ENCODE measurements around the gene TPRN. TPM values are rescaled to one million over a fixed set of nuclear protein-coding genes. Genes with fewer than 3 reads are reported as not detected.

The TPRN gene
- total and polyA plus RNA-seq, 2 experiments from 2014 or later: 6.4 to 29.2 TPM

DNA sequence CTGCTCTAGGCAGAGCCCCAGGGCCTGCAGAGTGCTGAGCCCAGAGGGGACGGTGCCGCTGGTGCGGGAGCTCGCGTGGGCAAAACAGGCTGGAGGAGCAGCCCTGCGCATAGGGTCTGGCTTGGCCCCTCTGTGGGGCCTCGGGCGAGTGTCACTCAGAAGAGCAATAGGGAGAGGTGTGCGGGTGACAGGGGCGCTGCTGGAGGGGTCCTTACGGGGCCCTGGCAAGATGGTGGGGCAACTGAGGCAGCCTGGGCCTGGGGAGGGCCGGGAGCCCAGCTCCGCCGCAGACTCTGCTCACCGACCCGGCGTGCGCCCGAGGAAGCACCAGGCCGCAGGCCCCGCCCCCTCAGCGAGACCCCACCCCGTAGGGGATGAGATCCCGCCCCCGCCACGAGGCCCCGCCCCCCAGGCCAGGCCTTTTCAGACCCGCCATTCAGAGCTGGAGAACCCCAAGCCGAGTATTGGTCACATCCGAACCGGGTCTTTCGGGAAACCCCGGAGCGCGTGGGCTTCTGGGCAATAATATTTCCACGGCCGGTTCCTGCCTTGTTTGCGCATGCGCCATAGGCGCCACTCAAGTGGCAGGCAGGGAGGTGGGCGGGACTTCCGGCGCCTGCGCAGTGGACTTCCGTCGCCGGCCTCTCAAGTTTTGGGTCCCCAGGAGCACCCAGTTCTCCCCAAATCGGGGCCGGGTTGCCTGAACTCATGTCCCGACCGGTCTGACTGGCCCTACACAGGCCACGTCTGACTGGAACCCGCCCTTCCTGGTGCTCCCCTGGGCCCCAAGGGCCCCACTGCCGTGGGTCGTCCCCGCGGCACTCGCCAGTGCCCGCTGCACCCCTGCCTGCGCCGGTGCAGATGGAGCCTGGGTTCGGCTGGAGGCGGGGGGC lies 22.8 kb upstream of the TPRN start:
- peaks cover 3% of the 10 kb centered on the region for H3K27me3 Mint-ChIP-seq (ENCODE audit: insufficient read depth, low read depth, poor library complexity)
- TF ChIP-seq CREB1 (CRISPR knock-in tag; IDR thresholded peaks at IDR 0.05; ENCODE audit: low read depth): peak; percentile 54; the same call in 1 of the 2 replicates
- peak; percentile 54 for TF ChIP-seq POLR2AphosphoS5 (IDR thresholded peaks at IDR 0.05; ENCODE audit: low read depth)
- TF ChIP-seq STAT1 (IDR thresholded peaks at IDR 0.05; ENCODE audit: unreplicated experiment): no peak
- TF ChIP-seq, protein P1, sequence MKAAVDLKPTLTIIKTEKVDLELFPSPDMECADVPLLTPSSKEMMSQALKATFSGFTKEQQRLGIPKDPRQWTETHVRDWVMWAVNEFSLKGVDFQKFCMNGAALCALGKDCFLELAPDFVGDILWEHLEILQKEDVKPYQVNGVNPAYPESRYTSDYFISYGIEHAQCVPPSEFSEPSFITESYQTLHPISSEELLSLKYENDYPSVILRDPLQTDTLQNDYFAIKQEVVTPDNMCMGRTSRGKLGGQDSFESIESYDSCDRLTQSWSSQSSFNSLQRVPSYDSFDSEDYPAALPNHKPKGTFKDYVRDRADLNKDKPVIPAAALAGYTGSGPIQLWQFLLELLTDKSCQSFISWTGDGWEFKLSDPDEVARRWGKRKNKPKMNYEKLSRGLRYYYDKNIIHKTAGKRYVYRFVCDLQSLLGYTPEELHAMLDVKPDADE (IDR thresholded peaks at IDR 0.05): peak; percentile 68
- TF ChIP-seq, protein P2, sequence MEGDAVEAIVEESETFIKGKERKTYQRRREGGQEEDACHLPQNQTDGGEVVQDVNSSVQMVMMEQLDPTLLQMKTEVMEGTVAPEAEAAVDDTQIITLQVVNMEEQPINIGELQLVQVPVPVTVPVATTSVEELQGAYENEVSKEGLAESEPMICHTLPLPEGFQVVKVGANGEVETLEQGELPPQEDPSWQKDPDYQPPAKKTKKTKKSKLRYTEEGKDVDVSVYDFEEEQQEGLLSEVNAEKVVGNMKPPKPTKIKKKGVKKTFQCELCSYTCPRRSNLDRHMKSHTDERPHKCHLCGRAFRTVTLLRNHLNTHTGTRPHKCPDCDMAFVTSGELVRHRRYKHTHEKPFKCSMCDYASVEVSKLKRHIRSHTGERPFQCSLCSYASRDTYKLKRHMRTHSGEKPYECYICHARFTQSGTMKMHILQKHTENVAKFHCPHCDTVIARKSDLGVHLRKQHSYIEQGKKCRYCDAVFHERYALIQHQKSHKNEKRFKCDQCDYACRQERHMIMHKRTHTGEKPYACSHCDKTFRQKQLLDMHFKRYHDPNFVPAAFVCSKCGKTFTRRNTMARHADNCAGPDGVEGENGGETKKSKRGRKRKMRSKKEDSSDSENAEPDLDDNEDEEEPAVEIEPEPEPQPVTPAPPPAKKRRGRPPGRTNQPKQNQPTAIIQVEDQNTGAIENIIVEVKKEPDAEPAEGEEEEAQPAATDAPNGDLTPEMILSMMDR (conservative IDR thresholded peaks at IDR 0.05; ENCODE audit: low read depth in 2 of 2): no peak
- ATAC-seq (peak; percentile 53), DNase-seq (ENCODE audit: low spot score) (peak; percentile 98)
- Histone ChIP-seq H3K27me3 (ENCODE audit: insufficient read depth) (peaks cover 9% of the 10 kb centered on the region; the same call in 1 of the 2 replicates), H3F3A (replicated peaks; ENCODE audit: low read depth) (0 out of 2 replicates have a peak, but pooled peaks cover 6% of the 10 kb centered on the region), H3K36me3 (ENCODE audit: insufficient read depth) (no peaks in the 10 kb centered on the region), H4K20me1 (replicated peaks; ENCODE audit: insufficient read depth) (no peaks in the 10 kb centered on the region), H3K9me2 (ENCODE audit: insufficient read depth) (no peaks in the 10 kb centered on the region), H2AFZ (peak overlapping the region; percentile 83), H3K4me3 (peak overlapping the region; percentile 94), H3K4me1 (ENCODE audit: insufficient read depth) (peaks cover 3% of the 10 kb centered on the region; the same call in 1 of the 2 replicates), H3K27ac (ENCODE audit: low read depth) (peak overlapping the region; percentile 76; the same call in 1 of the 2 replicates), H3K4me2 (peak overlapping the region; percentile 99), H3K79me2 (replicated peaks; ENCODE audit: insufficient read depth) (no peaks in the 10 kb centered on the region)
- H3K4me3 Mint-ChIP-seq: peak overlapping the region; percentile 70
- H3K4me1 Mint-ChIP-seq: peaks cover 4% of the 10 kb centered on the region; the same call in 2 of the 3 replicates
- no peaks in the 10 kb centered on the region for H3K9me3 Mint-ChIP-seq
- no peaks in the 10 kb centered on the region for H3K36me3 Mint-ChIP-seq (ENCODE audit: low read depth)
- H3K27ac Mint-ChIP-seq: no peak overlapping the region

- Histone ChIP-seq H3K4me3 (peak within 1 kb of the TSS; percentile 94), H4K20me1 (replicated peaks; ENCODE audit: insufficient read depth) (no peaks in the 10 kb centered on the region), H3K4me2 (peak within 1 kb of the TSS; percentile 85), H3K4me1 (ENCODE audit: insufficient read depth) (peaks cover 3% of the 10 kb centered on the region; the same call in 1 of the 2 replicates), H3K36me3 (ENCODE audit: insufficient read depth) (no peaks in the 10 kb centered on the region), H3K27me3 (ENCODE audit: insufficient read depth) (peaks cover 9% of the 10 kb centered on the region; the same call in 1 of the 2 replicates), H3K27ac (ENCODE audit: low read depth) (no peak within 1 kb of the TSS), H3K79me2 (replicated peaks; ENCODE audit: insufficient read depth) (no peaks in the 10 kb centered on the region), H3K9me2 (ENCODE audit: insufficient read depth) (no peaks in the 10 kb centered on the region), H3F3A (replicated peaks; ENCODE audit: low read depth) (0 out of 2 replicates have a peak, but pooled peaks cover 9% of the 10 kb centered on the region), H2AFZ (no peak within 1 kb of the TSS; the same call in 1 of the 2 replicates)
- Mint-ChIP-seq H3K36me3 (ENCODE audit: low read depth) (no peaks in the 10 kb centered on the region), H3K4me3 (peak within 1 kb of the TSS; percentile 70), H3K27me3 (ENCODE audit: insufficient read depth, low read depth, poor library complexity) (peaks cover under 1% of the 10 kb centered on the region), H3K9me3 (no peaks in the 10 kb centered on the region), H3K4me1 (peaks cover 2% of the 10 kb centered on the region; the same call in 2 of the 3 replicates), H3K27ac (no peak within 1 kb of the TSS)
- ATAC-seq (peak; percentile 6), DNase-seq (ENCODE audit: low spot score) (peak; percentile 50)
- TF ChIP-seq, protein P3, sequence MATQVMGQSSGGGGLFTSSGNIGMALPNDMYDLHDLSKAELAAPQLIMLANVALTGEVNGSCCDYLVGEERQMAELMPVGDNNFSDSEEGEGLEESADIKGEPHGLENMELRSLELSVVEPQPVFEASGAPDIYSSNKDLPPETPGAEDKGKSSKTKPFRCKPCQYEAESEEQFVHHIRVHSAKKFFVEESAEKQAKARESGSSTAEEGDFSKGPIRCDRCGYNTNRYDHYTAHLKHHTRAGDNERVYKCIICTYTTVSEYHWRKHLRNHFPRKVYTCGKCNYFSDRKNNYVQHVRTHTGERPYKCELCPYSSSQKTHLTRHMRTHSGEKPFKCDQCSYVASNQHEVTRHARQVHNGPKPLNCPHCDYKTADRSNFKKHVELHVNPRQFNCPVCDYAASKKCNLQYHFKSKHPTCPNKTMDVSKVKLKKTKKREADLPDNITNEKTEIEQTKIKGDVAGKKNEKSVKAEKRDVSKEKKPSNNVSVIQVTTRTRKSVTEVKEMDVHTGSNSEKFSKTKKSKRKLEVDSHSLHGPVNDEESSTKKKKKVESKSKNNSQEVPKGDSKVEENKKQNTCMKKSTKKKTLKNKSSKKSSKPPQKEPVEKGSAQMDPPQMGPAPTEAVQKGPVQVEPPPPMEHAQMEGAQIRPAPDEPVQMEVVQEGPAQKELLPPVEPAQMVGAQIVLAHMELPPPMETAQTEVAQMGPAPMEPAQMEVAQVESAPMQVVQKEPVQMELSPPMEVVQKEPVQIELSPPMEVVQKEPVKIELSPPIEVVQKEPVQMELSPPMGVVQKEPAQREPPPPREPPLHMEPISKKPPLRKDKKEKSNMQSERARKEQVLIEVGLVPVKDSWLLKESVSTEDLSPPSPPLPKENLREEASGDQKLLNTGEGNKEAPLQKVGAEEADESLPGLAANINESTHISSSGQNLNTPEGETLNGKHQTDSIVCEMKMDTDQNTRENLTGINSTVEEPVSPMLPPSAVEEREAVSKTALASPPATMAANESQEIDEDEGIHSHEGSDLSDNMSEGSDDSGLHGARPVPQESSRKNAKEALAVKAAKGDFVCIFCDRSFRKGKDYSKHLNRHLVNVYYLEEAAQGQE (IDR thresholded peaks at IDR 0.05; ENCODE audit: unreplicated experiment): no peak
- TF ChIP-seq ZNF114 (CRISPR knock-in tag; IDR thresholded peaks at IDR 0.05) (no peak), EZH2phosphoT487 (IDR thresholded peaks at IDR 0.05; ENCODE audit: unreplicated experiment) (no peak), STAT1 (IDR thresholded peaks at IDR 0.05; ENCODE audit: unreplicated experiment) (no peak)
- TF ChIP-seq, protein P2 (conservative IDR thresholded peaks at IDR 0.05; ENCODE audit: low read depth in 2 of 2): no peak
These were observed 21.9 kb upstream of the TPRN start, which contains the start of gene RNF208 for GRCh38 chr9:137222190-137223077. Gene RNF208, minus strand, starts transcription at chr9:137222240. Its CDS starts 1,028 bp downstream, at chr9:137221212.

All from GM23338 (cell line).